Fibroblast of gingiva (primary cell): ENCODE results near the gene ABCA13.

Experiments
- DNase-seq: peaks from one replicate; pipeline ENCODE4 v3.0.0-alpha.2; 2011; ENCODE audit warnings: low read depth

The ABCA13 gene

GRCh38 chr7:48518092-48518491 lies 346.8 kb downstream of the ABCA13 start:
- no peak for DNase-seq

- DNase-seq = no peak
These were observed 351.4 kb downstream of the ABCA13 start for GRCh38 chr7:48522692-48523091.

- no peak for DNase-seq
These were observed 354.8 kb downstream of the ABCA13 start for GRCh38 chr7:48525736-48526732.

- DNase-seq = no peak
These were observed 357.4 kb downstream of the ABCA13 start for GRCh38 chr7:48528646-48529045.

- DNase-seq = no peak
These were observed 366.3 kb downstream of the ABCA13 start for GRCh38 chr7:48537561-48537960.

GRCh38 chr7:48540746-48541145 lies 369.5 kb downstream of the ABCA13 start:
- DNase-seq = no peak

GRCh38 chr7:48548667-48549066 lies 377.4 kb downstream of the ABCA13 start:
- no peak for DNase-seq

- no peak for DNase-seq
These were observed 380.4 kb downstream of the ABCA13 start for GRCh38 chr7:48551652-48552051.

GRCh38 chr7:48563334-48563733 lies 392.1 kb downstream of the ABCA13 start:
- DNase-seq = no peak

- DNase-seq = no peak
These were observed 404.3 kb downstream of the ABCA13 start for GRCh38 chr7:48575516-48575915.

GRCh38 chr7:48587475-48587874 lies 416.2 kb downstream of the ABCA13 start:
- DNase-seq = no peak

- DNase-seq = no peak
These were observed 423.1 kb downstream of the ABCA13 start for GRCh38 chr7:48594349-48594748.

- no peak for DNase-seq
These were observed 424.5 kb downstream of the ABCA13 start for GRCh38 chr7:48595756-48596155.

- no peak for DNase-seq
These were observed 439.4 kb downstream of the ABCA13 start for GRCh38 chr7:48610705-48611104.

GRCh38 chr7:48611993-48612392 lies 440.7 kb downstream of the ABCA13 start:
- DNase-seq = no peak

GRCh38 chr7:48617508-48617907 lies 446.2 kb downstream of the ABCA13 start:
- no peak for DNase-seq

- no peak for DNase-seq
These were observed 446.7 kb downstream of the ABCA13 start for GRCh38 chr7:48617993-48618392.

GRCh38 chr7:48621076-48621475 lies 449.8 kb downstream of the ABCA13 start:
- no peak for DNase-seq

GRCh38 chr7:48627164-48627563 lies 455.9 kb downstream of the ABCA13 start:
- no peak for DNase-seq

GRCh38 chr7:48628793-48629349 lies 457.6 kb downstream of the ABCA13 start:
- DNase-seq = no peak

- no peak for DNase-seq
These were observed 462.9 kb downstream of the ABCA13 start for GRCh38 chr7:48634116-48634632.

- no peak for DNase-seq
These were observed 464.5 kb downstream of the ABCA13 start for GRCh38 chr7:48635796-48636195.

- no peak for DNase-seq
These were observed 465.2 kb downstream of the ABCA13 start for GRCh38 chr7:48636391-48637015.
